ENCODE data around the gene FNDC5.

Gene FNDC5

DNA sequence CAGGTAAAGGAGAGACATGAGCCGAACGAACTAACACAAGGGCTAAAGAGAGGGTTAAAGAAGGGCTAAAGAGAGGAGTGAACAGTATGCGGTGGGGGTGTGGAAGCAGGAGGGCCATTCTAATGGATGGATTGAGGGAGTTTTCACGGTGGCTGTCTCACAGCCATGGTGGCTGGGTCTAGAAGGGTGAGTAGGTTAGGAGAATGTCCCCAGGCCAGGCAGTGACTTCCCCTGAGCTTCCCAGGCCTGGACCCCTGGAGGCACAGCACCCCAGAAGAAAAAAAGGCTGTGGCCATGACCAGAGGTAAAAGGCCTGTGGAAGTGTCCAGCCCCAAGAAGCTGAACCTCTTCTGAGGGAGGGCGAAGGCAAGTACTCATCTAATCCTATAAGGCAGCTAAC lies 3.6 kb downstream of the FNDC5 start:
- no peaks in the 10 kb centered on the region for H3K9me3 ChIP-seq (ENCODE audit: insufficient read depth, low read depth, low read length)
- no peaks in the 10 kb centered on the region for H4K20me1 ChIP-seq (ENCODE audit: insufficient read depth, low read length, poor library complexity, severe bottlenecking)
- TF ChIP-seq EZH2phosphoT487 (IDR thresholded peaks at IDR 0.05; ENCODE audit: borderline replicate concordance) = no peak
- TF ChIP-seq, protein P1, sequence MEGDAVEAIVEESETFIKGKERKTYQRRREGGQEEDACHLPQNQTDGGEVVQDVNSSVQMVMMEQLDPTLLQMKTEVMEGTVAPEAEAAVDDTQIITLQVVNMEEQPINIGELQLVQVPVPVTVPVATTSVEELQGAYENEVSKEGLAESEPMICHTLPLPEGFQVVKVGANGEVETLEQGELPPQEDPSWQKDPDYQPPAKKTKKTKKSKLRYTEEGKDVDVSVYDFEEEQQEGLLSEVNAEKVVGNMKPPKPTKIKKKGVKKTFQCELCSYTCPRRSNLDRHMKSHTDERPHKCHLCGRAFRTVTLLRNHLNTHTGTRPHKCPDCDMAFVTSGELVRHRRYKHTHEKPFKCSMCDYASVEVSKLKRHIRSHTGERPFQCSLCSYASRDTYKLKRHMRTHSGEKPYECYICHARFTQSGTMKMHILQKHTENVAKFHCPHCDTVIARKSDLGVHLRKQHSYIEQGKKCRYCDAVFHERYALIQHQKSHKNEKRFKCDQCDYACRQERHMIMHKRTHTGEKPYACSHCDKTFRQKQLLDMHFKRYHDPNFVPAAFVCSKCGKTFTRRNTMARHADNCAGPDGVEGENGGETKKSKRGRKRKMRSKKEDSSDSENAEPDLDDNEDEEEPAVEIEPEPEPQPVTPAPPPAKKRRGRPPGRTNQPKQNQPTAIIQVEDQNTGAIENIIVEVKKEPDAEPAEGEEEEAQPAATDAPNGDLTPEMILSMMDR (conservative IDR thresholded peaks at IDR 0.05; ENCODE audit: low read length) = no peak
- H3K27me3 ChIP-seq (ENCODE audit: insufficient read depth, low read length, poor library complexity, severe bottlenecking) = no peaks in the 10 kb centered on the region
- peaks cover 4% of the 10 kb centered on the region for H3K4me1 ChIP-seq (ENCODE audit: insufficient read depth, low read length, poor library complexity, severe bottlenecking)
- H3K4me2 ChIP-seq (ENCODE audit: low read depth, low read length, poor library complexity, severe bottlenecking) = no peak overlapping the region
- H3K9me2 ChIP-seq (replicated peaks; ENCODE audit: low read depth, low read length) = no peaks in the 10 kb centered on the region
- H2AFZ ChIP-seq (ENCODE audit: low read length) = no peak overlapping the region
- H3K79me2 ChIP-seq (ENCODE audit: insufficient read depth, low read length) = no peaks in the 10 kb centered on the region
- no peak overlapping the region for H3K4me3 ChIP-seq (ENCODE audit: low read length, poor library complexity, severe bottlenecking)
- peaks cover 18% of the 10 kb centered on the region; the same call in 1 of the 2 replicates for H3K36me3 ChIP-seq (ENCODE audit: insufficient read depth, low read length)
- no peaks in the 10 kb centered on the region for H3F3A ChIP-seq (ENCODE audit: low read depth)
- no peak overlapping the region for H3K9ac ChIP-seq (ENCODE audit: low read depth, low read length, poor library complexity, severe bottlenecking)

DNA sequence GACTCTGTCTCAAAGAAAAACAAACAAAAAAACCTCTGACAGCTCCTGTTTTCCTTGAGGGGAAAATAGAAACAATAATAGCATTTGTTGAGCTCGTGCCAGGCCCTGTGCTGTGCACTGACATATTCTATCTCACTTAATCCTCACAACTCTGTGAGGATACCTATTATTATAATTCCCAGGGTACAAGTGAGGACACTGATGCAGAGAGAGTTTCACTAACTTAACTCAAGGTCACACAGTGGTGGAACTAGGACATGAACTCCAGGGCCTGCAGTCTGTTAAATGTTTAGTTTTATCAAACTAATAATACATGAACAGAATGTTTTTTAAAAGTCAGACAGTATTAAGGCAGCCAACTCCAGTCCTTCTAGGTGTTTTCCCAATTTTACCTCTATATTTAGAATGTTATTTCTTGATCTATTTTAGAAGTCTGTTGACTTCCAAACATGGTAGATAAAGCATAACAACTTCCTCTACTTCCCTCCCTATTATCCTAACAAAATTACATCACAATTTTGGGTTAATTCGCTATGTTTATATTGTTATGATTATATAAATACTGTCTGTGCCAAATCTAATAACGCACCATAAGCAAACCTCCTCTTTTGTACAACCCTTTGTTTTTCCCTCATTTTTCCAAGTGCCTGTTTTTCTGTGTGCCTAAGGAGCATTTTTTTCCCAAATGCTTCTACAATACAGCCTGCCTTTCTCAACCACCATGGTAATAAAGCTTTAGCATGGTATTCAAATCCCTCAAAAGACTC lies 4.9 kb downstream of the FNDC5 start:
- Histone ChIP-seq H3K9ac (ENCODE audit: low read depth, low read length, poor library complexity, severe bottlenecking) (no peak overlapping the region), H3K27me3 (ENCODE audit: insufficient read depth, low read length, poor library complexity, severe bottlenecking) (no peaks in the 10 kb centered on the region), H2AFZ (ENCODE audit: low read length) (no peak overlapping the region), H4K20me1 (ENCODE audit: insufficient read depth, low read length, poor library complexity, severe bottlenecking) (no peaks in the 10 kb centered on the region), H3K9me3 (ENCODE audit: insufficient read depth, low read depth, low read length) (no peaks in the 10 kb centered on the region), H3K79me2 (ENCODE audit: insufficient read depth, low read length) (no peaks in the 10 kb centered on the region), H3K36me3 (ENCODE audit: insufficient read depth, low read length) (peaks cover 24% of the 10 kb centered on the region; the same call in 1 of the 2 replicates), H3K4me2 (ENCODE audit: low read depth, low read length, poor library complexity, severe bottlenecking) (no peak overlapping the region), H3K4me1 (ENCODE audit: insufficient read depth, low read length, poor library complexity, severe bottlenecking) (no peaks in the 10 kb centered on the region), H3K9me2 (replicated peaks; ENCODE audit: low read depth, low read length) (no peaks in the 10 kb centered on the region), H3F3A (ENCODE audit: low read depth) (no peaks in the 10 kb centered on the region), H3K4me3 (ENCODE audit: low read length, poor library complexity, severe bottlenecking) (no peak overlapping the region)
- TF ChIP-seq, protein P1 (conservative IDR thresholded peaks at IDR 0.05; ENCODE audit: low read length) = no peak
- no peak for TF ChIP-seq EZH2phosphoT487 (IDR thresholded peaks at IDR 0.05; ENCODE audit: borderline replicate concordance)

DNA sequence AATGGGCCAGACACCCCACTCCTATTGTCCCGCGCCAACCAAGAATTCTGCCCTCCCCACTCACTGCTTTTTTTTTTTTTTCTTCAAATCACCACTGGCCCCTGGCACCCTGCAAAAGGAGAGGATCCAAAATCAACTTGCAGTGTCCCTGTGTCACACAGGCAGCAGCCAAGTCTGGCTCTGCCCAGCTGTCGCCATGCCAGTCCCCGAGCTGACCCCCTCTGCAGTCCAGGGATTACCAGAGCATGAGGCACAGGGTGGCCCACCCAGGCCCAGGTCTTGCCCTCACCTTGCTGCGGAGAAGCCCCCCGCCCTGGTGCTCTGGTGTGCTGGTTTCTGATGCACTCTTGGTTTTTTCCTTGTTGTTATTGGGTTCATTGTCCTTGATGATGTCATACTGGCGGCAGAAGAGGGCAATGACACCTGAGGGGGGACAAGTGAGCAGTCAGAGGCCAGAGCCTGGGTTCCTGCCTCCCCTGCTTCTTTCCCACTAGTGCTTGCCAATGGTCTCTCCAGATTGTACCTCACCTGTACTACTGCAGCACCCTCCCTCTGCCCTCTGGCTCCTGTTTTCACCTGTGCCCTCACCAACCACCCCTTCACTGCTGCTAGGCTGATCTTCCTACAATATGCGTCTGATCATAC lies 6.2 kb downstream of the FNDC5 start:
- H3K36me3 ChIP-seq (ENCODE audit: insufficient read depth, low read length) = peaks cover 24% of the 10 kb centered on the region; the same call in 1 of the 2 replicates
- no peaks in the 10 kb centered on the region for H3K9me2 ChIP-seq (replicated peaks; ENCODE audit: low read depth, low read length)
- H3F3A ChIP-seq (ENCODE audit: low read depth) = no peaks in the 10 kb centered on the region
- no peak overlapping the region for H2AFZ ChIP-seq (ENCODE audit: low read length)
- H4K20me1 ChIP-seq (ENCODE audit: insufficient read depth, low read length, poor library complexity, severe bottlenecking) = no peaks in the 10 kb centered on the region
- H3K79me2 ChIP-seq (ENCODE audit: insufficient read depth, low read length) = no peaks in the 10 kb centered on the region
- no peaks in the 10 kb centered on the region for H3K27me3 ChIP-seq (ENCODE audit: insufficient read depth, low read length, poor library complexity, severe bottlenecking)
- no peaks in the 10 kb centered on the region for H3K9me3 ChIP-seq (ENCODE audit: insufficient read depth, low read depth, low read length)
- no peak overlapping the region for H3K4me3 ChIP-seq (ENCODE audit: low read length, poor library complexity, severe bottlenecking)
- no peaks in the 10 kb centered on the region for H3K4me1 ChIP-seq (ENCODE audit: insufficient read depth, low read length, poor library complexity, severe bottlenecking)
- H3K9ac ChIP-seq (ENCODE audit: low read depth, low read length, poor library complexity, severe bottlenecking) = no peak overlapping the region
- TF ChIP-seq, protein P1 (conservative IDR thresholded peaks at IDR 0.05; ENCODE audit: low read length) = no peak
- no peak for TF ChIP-seq EZH2phosphoT487 (IDR thresholded peaks at IDR 0.05; ENCODE audit: borderline replicate concordance)
- H3K4me2 ChIP-seq (ENCODE audit: low read depth, low read length, poor library complexity, severe bottlenecking) = no peak overlapping the region

Data from Loucy (cell line).